SK-N-SH (cell line): ENCODE results near the gene LIMS1.

Experiments used
- EZH2phosphoT487 ChIP-seq: fragments of 200-600 bp; sonication (generic); IDR thresholded peaks from 2 replicates; pipeline ENCODE4 v1.6.1; 2017; ENCODE audit warnings: low read depth, mixed run types, mild to moderate bottlenecking, antibody characterized with exemption, moderate library complexity, borderline replicate concordance
- GABPA ChIP-seq: IDR thresholded peaks from 2 replicates; pipeline ENCODE4 v1.4.0; 2012; ENCODE audit warnings: low read depth, mild to moderate bottlenecking
- NRF1 ChIP-seq: IDR thresholded peaks from 2 replicates; pipeline ENCODE4 v1.6.1; 2012; ENCODE audit warnings: low read depth, mild to moderate bottlenecking, low read length
- POLR2AphosphoS5 ChIP-seq: IDR thresholded peaks from 2 replicates; pipeline ENCODE4 v1.6.1; 2012; ENCODE audit warnings: low read depth, low read length
- TAF1 ChIP-seq: IDR thresholded peaks from 2 replicates; pipeline ENCODE4 v1.6.1; 2012; ENCODE audit warnings: low read depth, mild to moderate bottlenecking, low read length, moderate library complexity, borderline replicate concordance
- TF ChIP-seq, protein P1 (sequence below): fragments of 200-600 bp; sonication (generic); IDR thresholded peaks from 2 replicates; pipeline ENCODE4 v1.6.1; 2017; ENCODE audit warnings: antibody characterized with exemption, mild to moderate bottlenecking, moderate library complexity

- TF ChIP-seq, protein P1, sequence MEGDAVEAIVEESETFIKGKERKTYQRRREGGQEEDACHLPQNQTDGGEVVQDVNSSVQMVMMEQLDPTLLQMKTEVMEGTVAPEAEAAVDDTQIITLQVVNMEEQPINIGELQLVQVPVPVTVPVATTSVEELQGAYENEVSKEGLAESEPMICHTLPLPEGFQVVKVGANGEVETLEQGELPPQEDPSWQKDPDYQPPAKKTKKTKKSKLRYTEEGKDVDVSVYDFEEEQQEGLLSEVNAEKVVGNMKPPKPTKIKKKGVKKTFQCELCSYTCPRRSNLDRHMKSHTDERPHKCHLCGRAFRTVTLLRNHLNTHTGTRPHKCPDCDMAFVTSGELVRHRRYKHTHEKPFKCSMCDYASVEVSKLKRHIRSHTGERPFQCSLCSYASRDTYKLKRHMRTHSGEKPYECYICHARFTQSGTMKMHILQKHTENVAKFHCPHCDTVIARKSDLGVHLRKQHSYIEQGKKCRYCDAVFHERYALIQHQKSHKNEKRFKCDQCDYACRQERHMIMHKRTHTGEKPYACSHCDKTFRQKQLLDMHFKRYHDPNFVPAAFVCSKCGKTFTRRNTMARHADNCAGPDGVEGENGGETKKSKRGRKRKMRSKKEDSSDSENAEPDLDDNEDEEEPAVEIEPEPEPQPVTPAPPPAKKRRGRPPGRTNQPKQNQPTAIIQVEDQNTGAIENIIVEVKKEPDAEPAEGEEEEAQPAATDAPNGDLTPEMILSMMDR = no peak; the same call in 1 of the 2 replicates
- TF ChIP-seq POLR2AphosphoS5 = peak; percentile 76; the same call in 1 of the 2 replicates
- no peak for TF ChIP-seq EZH2phosphoT487
- no peak for TF ChIP-seq TAF1
- no peak for TF ChIP-seq NRF1
- TF ChIP-seq GABPA = 0 out of 2 replicates have a peak, but pooled peaks have one; percentile 19
Measured at GRCh38 chr2:108594132-108594981, 60.1 kb downstream of the LIMS1 start.
